ENCODE measurements around the gene DISP3.

GRCh38 chr1:11523746-11524464, 45.0 kb downstream of the DISP3 start:
- no peak for TF ChIP-seq CTCF (IDR thresholded peaks at IDR 0.05; ENCODE audit: poor library complexity)
- TF ChIP-seq EZH2 (IDR thresholded peaks at IDR 0.05; ENCODE audit: borderline replicate concordance), result no peak

All from hepatocyte (in vitro differentiated cells).